ENCODE data around the gene SNED1. TPM values are rescaled to one million over a fixed set of nuclear protein-coding genes. Genes with fewer than 3 reads are reported as not detected.

Gene SNED1
- polyA plus RNA-seq, 1 donor (not counting 4 experiments of a cell fraction or from before 2014, with no cell fraction given) = 0.12 TPM

DNA sequence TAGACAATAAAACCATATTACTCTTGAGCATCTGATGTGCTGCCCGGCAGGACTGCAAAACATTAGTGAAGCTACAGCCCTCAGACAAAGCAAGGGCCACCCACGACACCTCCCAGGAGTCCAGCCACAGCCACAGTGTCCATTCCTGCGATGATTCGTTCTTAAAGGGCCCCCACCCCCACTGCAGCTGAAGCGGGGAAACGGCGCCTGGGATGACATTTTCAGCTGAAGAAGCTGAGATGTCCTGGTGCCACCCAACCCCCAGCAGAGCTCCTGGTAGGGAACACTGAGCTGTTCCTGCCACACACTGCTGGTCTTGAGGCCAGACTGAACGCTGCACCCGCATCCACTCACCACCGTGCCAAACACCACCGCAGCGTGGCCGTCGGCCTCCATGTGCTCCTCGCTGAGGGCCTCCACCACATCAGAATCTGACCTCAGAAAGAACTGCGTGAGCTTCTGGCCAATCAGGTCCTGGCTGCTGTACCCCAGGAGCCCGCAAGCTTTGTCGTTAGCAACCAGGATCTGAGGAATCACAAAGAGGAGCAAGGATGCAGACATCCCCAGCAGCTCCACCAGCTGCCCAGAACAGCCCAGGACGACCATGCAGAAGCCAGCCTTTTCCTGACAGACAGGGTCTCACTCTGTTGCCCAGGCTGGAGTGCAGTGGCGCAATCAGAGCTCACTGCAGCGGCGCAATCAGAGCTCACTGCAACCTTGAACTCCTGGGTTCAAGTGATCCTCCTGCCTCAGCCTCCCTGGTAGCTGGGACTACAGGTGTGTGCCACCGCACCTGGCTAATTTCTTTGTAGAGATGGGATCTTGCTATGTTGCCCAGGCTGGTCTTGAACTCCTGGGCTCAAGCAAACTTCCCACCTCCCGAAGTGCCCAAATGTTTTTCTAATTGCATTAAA is 141.4 kb downstream of the SNED1 start:
- Histone ChIP-seq H3K27ac (ENCODE audit: control insufficient read depth, insufficient read depth, low read length) (no peak overlapping the region), H3K4me1 (ENCODE audit: control insufficient read depth, extremely low read depth, insufficient read depth, low read length) (no peaks in the 10 kb centered on the region), H3K9me1 (ENCODE audit: control insufficient read depth, extremely low read depth, insufficient read depth, low read length) (no peaks in the 10 kb centered on the region), H2AFZ (ENCODE audit: control insufficient read depth, low read length) (no peak overlapping the region), H3K27me3 (ENCODE audit: control insufficient read depth, extremely low read depth, insufficient read depth, low read length) (no peaks in the 10 kb centered on the region), H3K4me3 (ENCODE audit: control insufficient read depth in 2 of 3, extremely low read depth in 1 of 3, insufficient read depth in 2 of 3, low read depth in 1 of 3, low read length in 3 of 3) (no peak overlapping the region), H3K9ac (ENCODE audit: control insufficient read depth, extremely low read depth, insufficient read depth, low read length) (no peak overlapping the region), H3K4me2 (ENCODE audit: control insufficient read depth, extremely low read depth, insufficient read depth, low read depth, low read length) (no peak overlapping the region), H3K36me3 (ENCODE audit: control insufficient read depth in 2 of 2, extremely low read depth in 1 of 2, insufficient read depth in 2 of 2, low read length in 2 of 2) (peaks cover 0 to 4% of the 10 kb centered on the region in 2 experiments), H3K79me2 (ENCODE audit: control insufficient read depth, insufficient read depth, low read length) (no peaks in the 10 kb centered on the region), H3K9me3 (ENCODE audit: control insufficient read depth, low read depth, low read length) (no peaks in the 10 kb centered on the region), H4K20me1 (ENCODE audit: control insufficient read depth, extremely low read depth, insufficient read depth, low read length) (no peaks in the 10 kb centered on the region)
- FAIRE-seq = no peak
- TF ChIP-seq, protein P1, sequence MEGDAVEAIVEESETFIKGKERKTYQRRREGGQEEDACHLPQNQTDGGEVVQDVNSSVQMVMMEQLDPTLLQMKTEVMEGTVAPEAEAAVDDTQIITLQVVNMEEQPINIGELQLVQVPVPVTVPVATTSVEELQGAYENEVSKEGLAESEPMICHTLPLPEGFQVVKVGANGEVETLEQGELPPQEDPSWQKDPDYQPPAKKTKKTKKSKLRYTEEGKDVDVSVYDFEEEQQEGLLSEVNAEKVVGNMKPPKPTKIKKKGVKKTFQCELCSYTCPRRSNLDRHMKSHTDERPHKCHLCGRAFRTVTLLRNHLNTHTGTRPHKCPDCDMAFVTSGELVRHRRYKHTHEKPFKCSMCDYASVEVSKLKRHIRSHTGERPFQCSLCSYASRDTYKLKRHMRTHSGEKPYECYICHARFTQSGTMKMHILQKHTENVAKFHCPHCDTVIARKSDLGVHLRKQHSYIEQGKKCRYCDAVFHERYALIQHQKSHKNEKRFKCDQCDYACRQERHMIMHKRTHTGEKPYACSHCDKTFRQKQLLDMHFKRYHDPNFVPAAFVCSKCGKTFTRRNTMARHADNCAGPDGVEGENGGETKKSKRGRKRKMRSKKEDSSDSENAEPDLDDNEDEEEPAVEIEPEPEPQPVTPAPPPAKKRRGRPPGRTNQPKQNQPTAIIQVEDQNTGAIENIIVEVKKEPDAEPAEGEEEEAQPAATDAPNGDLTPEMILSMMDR (optimal IDR thresholded peaks at IDR 0.05 in 1 of 3, IDR thresholded peaks at IDR 0.05 in 1 of 3, conservative IDR thresholded peaks at IDR 0.05 in 1 of 3; ENCODE audit: extremely low read depth in 1 of 3, insufficient read depth in 2 of 3, low read length in 3 of 3) = no peak
- TF ChIP-seq EZH2 (IDR thresholded peaks at IDR 0.05; ENCODE audit: low read length) = no peak
- dilution Hi-C loops (cut with MboI; ENCODE audit: extremely low pct_ligation_motif_present, low sequenced_read_pairs) = no loop called here
- no peak for DNase-seq (ENCODE audit: low read depth, low spot score)

DNA sequence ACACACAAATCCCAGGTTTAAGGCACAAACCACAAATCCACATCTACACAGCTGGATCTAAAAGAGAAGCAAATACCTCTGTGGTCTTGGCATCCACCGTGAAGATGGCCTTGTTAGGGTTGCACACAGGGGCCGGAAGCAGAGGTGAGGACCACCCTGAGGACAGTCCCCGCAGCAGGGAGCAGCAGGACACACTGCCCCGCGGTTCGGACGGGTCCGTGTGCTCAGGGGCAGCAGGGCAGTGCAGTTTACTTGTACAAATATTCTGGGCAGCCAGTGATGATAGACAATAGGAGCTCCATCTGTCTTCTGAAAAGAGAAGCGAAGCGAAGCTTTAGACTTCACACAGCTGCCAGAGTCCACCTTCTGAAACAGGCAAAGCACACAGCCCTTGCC is 142.0 kb downstream of the SNED1 start:
- Histone ChIP-seq H3K9me1 (ENCODE audit: control insufficient read depth, extremely low read depth, insufficient read depth, low read length) (no peaks in the 10 kb centered on the region), H3K27me3 (ENCODE audit: control insufficient read depth, extremely low read depth, insufficient read depth, low read length) (no peaks in the 10 kb centered on the region), H4K20me1 (ENCODE audit: control insufficient read depth, extremely low read depth, insufficient read depth, low read length) (no peaks in the 10 kb centered on the region), H3K4me1 (ENCODE audit: control insufficient read depth, extremely low read depth, insufficient read depth, low read length) (no peaks in the 10 kb centered on the region), H3K36me3 (ENCODE audit: control insufficient read depth in 2 of 2, extremely low read depth in 1 of 2, insufficient read depth in 2 of 2, low read length in 2 of 2) (peaks cover 0 to 4% of the 10 kb centered on the region in 2 experiments), H3K4me2 (ENCODE audit: control insufficient read depth, extremely low read depth, insufficient read depth, low read depth, low read length) (no peak overlapping the region), H3K79me2 (ENCODE audit: control insufficient read depth, insufficient read depth, low read length) (no peaks in the 10 kb centered on the region), H2AFZ (ENCODE audit: control insufficient read depth, low read length) (no peak overlapping the region), H3K9me3 (ENCODE audit: control insufficient read depth, low read depth, low read length) (no peaks in the 10 kb centered on the region), H3K27ac (ENCODE audit: control insufficient read depth, insufficient read depth, low read length) (no peak overlapping the region), H3K4me3 (ENCODE audit: control insufficient read depth in 2 of 3, extremely low read depth in 1 of 3, insufficient read depth in 2 of 3, low read depth in 1 of 3, low read length in 3 of 3) (no peak overlapping the region), H3K9ac (ENCODE audit: control insufficient read depth, extremely low read depth, insufficient read depth, low read length) (no peak overlapping the region)
- no peak for TF ChIP-seq EZH2 (IDR thresholded peaks at IDR 0.05; ENCODE audit: low read length)
- TF ChIP-seq, protein P1 (optimal IDR thresholded peaks at IDR 0.05 in 1 of 3, IDR thresholded peaks at IDR 0.05 in 1 of 3, conservative IDR thresholded peaks at IDR 0.05 in 1 of 3; ENCODE audit: extremely low read depth in 1 of 3, insufficient read depth in 2 of 3, low read length in 3 of 3) = no peak
- no peak for FAIRE-seq
- DNase-seq (ENCODE audit: low read depth, low spot score) = no peak
- dilution Hi-C loops (cut with MboI; ENCODE audit: extremely low pct_ligation_motif_present, low sequenced_read_pairs) = no loop called here
